ENCODE results near the gene SPDYE16.
"Not testable (repeated sequence)": the region's sequence is repeated elsewhere in the genome, so short reads cannot be mapped to it uniquely, and the experiment has no call there.

The SPDYE16 gene

GRCh38 chr7:76549855-76550248 lies 6.8 kb upstream of the SPDYE16 start:
- DNase-seq: not testable (repeated sequence)

GRCh38 chr7:76549025-76549854 lies 6.1 kb upstream of the SPDYE16 start:
- DNase-seq: peak; percentile 86

GRCh38 chr7:76531643-76532042 lies 11.5 kb downstream of the SPDYE16 start:
- not testable (repeated sequence) for DNase-seq

GRCh38 chr7:76526183-76526582 lies 16.9 kb downstream of the SPDYE16 start:
- DNase-seq: not testable (repeated sequence)

- DNase-seq: not testable (repeated sequence)
These were observed 26.2 kb downstream of the SPDYE16 start for GRCh38 chr7:76516932-76517331.

- peak; percentile 49 for DNase-seq
These were observed 27.1 kb downstream of the SPDYE16 start for GRCh38 chr7:76515999-76516443.

GRCh38 chr7:76514926-76515771 lies 27.9 kb downstream of the SPDYE16 start:
- peak; percentile 10 for DNase-seq

- DNase-seq: no peak
These were observed 29.0 kb downstream of the SPDYE16 start for GRCh38 chr7:76513817-76514799.

GRCh38 chr7:76512941-76513816 lies 29.9 kb downstream of the SPDYE16 start:
- peak; percentile 4 for DNase-seq

- DNase-seq: not testable (repeated sequence)
These were observed 30.9 kb downstream of the SPDYE16 start for GRCh38 chr7:76511911-76512885.

- not testable (repeated sequence) for DNase-seq
These were observed 31.7 kb downstream of the SPDYE16 start for GRCh38 chr7:76511200-76511910.

GRCh38 chr7:76509931-76510877 lies 32.9 kb downstream of the SPDYE16 start, which contains the start of gene UPK3B:
TSS of gene UPK3B (plus strand) at chr7:76510552. CDS start at chr7:76510653, 101 bp downstream.
- DNase-seq: peak; percentile 18

- no peak for DNase-seq
These were observed 35.2 kb downstream of the SPDYE16 start for GRCh38 chr7:76507723-76508406.

GRCh38 chr7:76506643-76507042 lies 36.5 kb downstream of the SPDYE16 start:
- DNase-seq: not testable (repeated sequence)

- DNase-seq: no peak
These were observed 37.0 kb downstream of the SPDYE16 start for GRCh38 chr7:76506081-76506440.

GRCh38 chr7:76505168-76506080 lies 37.7 kb downstream of the SPDYE16 start:
- no peak for DNase-seq
